ENCODE data around the gene HHAT. TPM values are rescaled to one million over a fixed set of nuclear protein-coding genes. Genes with fewer than 3 reads are reported as not detected.

HHAT gene
- total and polyA plus RNA-seq, 4 donors: 1.2 to 11.3 (median 3.8) TPM

DNA sequence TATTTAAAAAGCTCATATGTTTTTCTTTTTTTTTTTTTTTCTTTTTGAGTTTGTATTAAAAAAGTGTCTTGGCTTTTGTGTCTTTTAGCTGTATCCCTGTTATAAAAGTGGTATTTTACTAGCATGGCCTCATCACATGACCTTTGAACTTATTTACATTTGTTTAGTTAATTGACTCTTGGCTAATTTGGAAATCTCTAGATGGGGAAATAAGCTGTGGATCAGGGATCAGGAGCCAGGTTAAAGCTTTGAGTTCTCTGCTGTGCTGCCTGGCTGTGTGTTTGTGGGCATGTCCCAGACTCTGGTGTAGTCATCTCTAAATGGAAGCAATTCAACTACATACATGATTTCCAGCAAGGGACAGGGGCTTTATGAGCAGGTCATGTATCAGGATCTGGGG is 56.5 kb downstream of the HHAT start:
- Histone ChIP-seq H3K9me3 (ENCODE audit: control insufficient read depth in 4 of 4, insufficient read depth in 3 of 4, low read length in 3 of 4) (no peaks in the 10 kb centered on the region), H3K27ac (ENCODE audit: low read depth in 1 of 2, low read length in 1 of 2) (no peak overlapping the region)
- ATAC-seq (ENCODE audit: insufficient read depth, low FRiP score): no peak

DNA sequence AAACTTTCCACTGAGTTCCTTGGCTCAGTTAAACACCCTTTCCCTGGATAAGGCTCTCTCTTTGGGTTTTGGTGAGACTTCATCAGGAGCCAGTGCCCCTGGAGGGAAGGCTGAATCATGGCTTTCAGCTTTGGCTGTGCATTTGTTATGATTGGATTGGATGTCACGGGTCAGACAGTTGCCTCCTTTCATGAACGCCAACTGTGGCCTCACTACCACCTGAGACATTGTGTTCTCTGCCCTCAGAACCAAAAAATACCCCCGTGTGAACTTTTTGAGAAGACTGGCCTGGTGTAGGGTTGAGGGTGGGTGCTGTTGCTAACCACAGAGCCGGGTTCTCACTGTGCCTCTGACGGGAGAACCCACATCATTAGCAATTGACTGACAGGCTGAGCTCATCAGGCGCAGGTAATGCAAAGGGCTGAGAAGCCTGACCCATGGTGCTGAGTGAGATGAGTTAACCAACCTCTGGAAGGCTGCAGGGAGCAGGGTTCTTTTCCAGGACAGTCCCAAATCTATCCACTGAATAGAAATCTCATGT is 65.6 kb downstream of the HHAT start:
- Histone ChIP-seq H3K27me3 (ENCODE audit: control insufficient read depth in 3 of 3, insufficient read depth in 3 of 3, low read length in 2 of 3) (no peaks in the 10 kb centered on the region), H3K4me3 (no peak overlapping the region), H3K27ac (ENCODE audit: low read depth in 1 of 2, low read length in 1 of 2) (no peak overlapping the region), H3K9ac (ENCODE audit: insufficient read depth in 1 of 2, low read length in 2 of 2) (no peak overlapping the region), H3K9me3 (ENCODE audit: control insufficient read depth in 4 of 4, insufficient read depth in 3 of 4, low read length in 3 of 4) (peaks cover 0 to 5% (median under 1%) of the 10 kb centered on the region in 4 donors), H3K36me3 (ENCODE audit: control insufficient read depth in 4 of 4, insufficient read depth in 4 of 4, low read length in 4 of 4) (no peaks in the 10 kb centered on the region), H3K4me1 (ENCODE audit: control insufficient read depth in 5 of 5, insufficient read depth in 5 of 5, low read length in 5 of 5) (no peaks in the 10 kb centered on the region)
- ATAC-seq (ENCODE audit: insufficient read depth, low FRiP score): no peak
- no peak for DNase-seq
- TF ChIP-seq, protein P1, sequence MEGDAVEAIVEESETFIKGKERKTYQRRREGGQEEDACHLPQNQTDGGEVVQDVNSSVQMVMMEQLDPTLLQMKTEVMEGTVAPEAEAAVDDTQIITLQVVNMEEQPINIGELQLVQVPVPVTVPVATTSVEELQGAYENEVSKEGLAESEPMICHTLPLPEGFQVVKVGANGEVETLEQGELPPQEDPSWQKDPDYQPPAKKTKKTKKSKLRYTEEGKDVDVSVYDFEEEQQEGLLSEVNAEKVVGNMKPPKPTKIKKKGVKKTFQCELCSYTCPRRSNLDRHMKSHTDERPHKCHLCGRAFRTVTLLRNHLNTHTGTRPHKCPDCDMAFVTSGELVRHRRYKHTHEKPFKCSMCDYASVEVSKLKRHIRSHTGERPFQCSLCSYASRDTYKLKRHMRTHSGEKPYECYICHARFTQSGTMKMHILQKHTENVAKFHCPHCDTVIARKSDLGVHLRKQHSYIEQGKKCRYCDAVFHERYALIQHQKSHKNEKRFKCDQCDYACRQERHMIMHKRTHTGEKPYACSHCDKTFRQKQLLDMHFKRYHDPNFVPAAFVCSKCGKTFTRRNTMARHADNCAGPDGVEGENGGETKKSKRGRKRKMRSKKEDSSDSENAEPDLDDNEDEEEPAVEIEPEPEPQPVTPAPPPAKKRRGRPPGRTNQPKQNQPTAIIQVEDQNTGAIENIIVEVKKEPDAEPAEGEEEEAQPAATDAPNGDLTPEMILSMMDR (IDR thresholded peaks at IDR 0.05; ENCODE audit: control extremely low read depth, extremely low read depth): no peak
- WGBS, 2 donors: 83 to 84% methylated on average over 6 of the region's 6 CpGs

More for the DNA sequence above, 56.5 kb downstream of the HHAT start:
- no peaks in the 10 kb centered on the region for H3K27me3 ChIP-seq (ENCODE audit: control insufficient read depth in 3 of 3, insufficient read depth in 3 of 3, low read length in 2 of 3)
- no peak overlapping the region for H3K4me3 ChIP-seq
- peaks cover 0 to 1% (median 0%) of the 10 kb centered on the region in 4 donors for H3K36me3 ChIP-seq (ENCODE audit: control insufficient read depth in 4 of 4, insufficient read depth in 4 of 4, low read length in 4 of 4)
- no peak for DNase-seq
- H3K4me1 ChIP-seq (ENCODE audit: control insufficient read depth in 5 of 5, insufficient read depth in 5 of 5, low read length in 5 of 5): no peaks in the 10 kb centered on the region
- H3K9ac ChIP-seq (ENCODE audit: insufficient read depth in 1 of 2, low read length in 2 of 2): no peak overlapping the region
- TF ChIP-seq, protein P1 (IDR thresholded peaks at IDR 0.05; ENCODE audit: control extremely low read depth, extremely low read depth): no peak

GRCh38 chr1:210396541-210396940 is 67.8 kb downstream of the HHAT start:
- no peak overlapping the region for H3K9ac ChIP-seq (ENCODE audit: insufficient read depth in 1 of 2, low read length in 2 of 2)
- TF ChIP-seq, protein P1 (IDR thresholded peaks at IDR 0.05; ENCODE audit: control extremely low read depth, extremely low read depth): no peak
- H3K4me3 ChIP-seq: no peak overlapping the region
- ATAC-seq (ENCODE audit: insufficient read depth, low FRiP score): no peak
- H3K27ac ChIP-seq (ENCODE audit: low read depth in 1 of 2, low read length in 1 of 2): no peak overlapping the region
- no peaks in the 10 kb centered on the region for H3K4me1 ChIP-seq (ENCODE audit: control insufficient read depth in 5 of 5, insufficient read depth in 5 of 5, low read length in 5 of 5)
- 96 to 97% methylated on average over 1 of the region's 1 CpG for whole genome bisulfite sequencing, 2 donors
- DNase-seq: no peak
- no peaks in the 10 kb centered on the region for H3K36me3 ChIP-seq (ENCODE audit: control insufficient read depth in 4 of 4, insufficient read depth in 4 of 4, low read length in 4 of 4)
- H3K27me3 ChIP-seq (ENCODE audit: control insufficient read depth in 3 of 3, insufficient read depth in 3 of 3, low read length in 2 of 3): no peaks in the 10 kb centered on the region
- peaks cover 0 to 5% (median under 1%) of the 10 kb centered on the region in 4 donors for H3K9me3 ChIP-seq (ENCODE audit: control insufficient read depth in 4 of 4, insufficient read depth in 3 of 4, low read length in 3 of 4)

GRCh38 chr1:210397252-210397651 is 68.5 kb downstream of the HHAT start:
- Histone ChIP-seq H3K4me1 (ENCODE audit: control insufficient read depth in 5 of 5, insufficient read depth in 5 of 5, low read length in 5 of 5) (no peaks in the 10 kb centered on the region), H3K36me3 (ENCODE audit: control insufficient read depth in 4 of 4, insufficient read depth in 4 of 4, low read length in 4 of 4) (peaks cover 0 to 2% (median 0%) of the 10 kb centered on the region in 4 donors), H3K9me3 (ENCODE audit: control insufficient read depth in 4 of 4, insufficient read depth in 3 of 4, low read length in 3 of 4) (peaks cover 0 to 5% (median under 1%) of the 10 kb centered on the region in 4 donors), H3K9ac (ENCODE audit: insufficient read depth in 1 of 2, low read length in 2 of 2) (no peak overlapping the region), H3K27ac (ENCODE audit: low read depth in 1 of 2, low read length in 1 of 2) (no peak overlapping the region), H3K27me3 (ENCODE audit: control insufficient read depth in 3 of 3, insufficient read depth in 3 of 3, low read length in 2 of 3) (no peaks in the 10 kb centered on the region), H3K4me3 (no peak overlapping the region)
- ATAC-seq (ENCODE audit: insufficient read depth, low FRiP score) (no peak), DNase-seq (no peak)
- WGBS, 2 donors: 91 to 94% methylated on average over 1 of the region's 1 CpG
- TF ChIP-seq, protein P1 (IDR thresholded peaks at IDR 0.05; ENCODE audit: control extremely low read depth, extremely low read depth): no peak
